GM12878 (cell line): Measurements from ENCODE around the gene ATP6V0C. TPM values are rescaled to one million over a fixed set of nuclear protein-coding genes. Genes with fewer than 3 reads are reported as not detected.

Experiments
- BACH1 ChIP-seq: fragments of 450-650 bp; IDR thresholded peaks from 2 replicates; pipeline ENCODE4 v1.6.1; 2017; ENCODE audit warnings: mild to moderate bottlenecking, borderline replicate concordance
- BCL11A ChIP-seq: IDR thresholded peaks from 2 replicates; pipeline ENCODE4 v1.6.1; 2011; ENCODE audit warnings: low read depth, low read length
- BRCA1 ChIP-seq: IDR thresholded peaks from 2 replicates; pipeline ENCODE4 v1.6.1; 2011; ENCODE audit warnings: low read depth, low read length, improper control_type of control experiment
- CBFB ChIP-seq: IDR thresholded peaks from 2 replicates; pipeline ENCODE4 v1.6.1; 2016; ENCODE audit warnings: antibody characterized with exemption, low read depth
- CBX5 ChIP-seq: sonication (generic); IDR thresholded peaks from 2 replicates; pipeline ENCODE4 v1.6.1; 2016; ENCODE audit warnings: low read depth, moderate library complexity, mild to moderate bottlenecking, inconsistent platforms
- CEBPB ChIP-seq, 2 experiments: fragments of 150-350 bp in 1 of 2; IDR thresholded peaks; 2 replicates each; pipeline ENCODE4 v1.6.1; 2012 to 2014; ENCODE audit warnings: low read depth in 2 of 2, low read length in 2 of 2, borderline replicate concordance in 1 of 2, inconsistent platforms in 1 of 2
- CTCF ChIP-seq, 3 experiments: IDR thresholded peaks in 2 of 3; conservative IDR thresholded peaks in 1 of 3; 2 replicates each; pipeline ENCODE4 v1.5.1; 2011; ENCODE audit warnings: low read depth in 3 of 3, low read length in 3 of 3, mild to moderate bottlenecking in 3 of 3, control low read depth in 2 of 3, moderate library complexity in 2 of 3, inconsistent platforms in 1 of 3, mixed read lengths in 1 of 3; ENCODE audit not compliant: control insufficient read depth in 2 of 3, insufficient read depth in 1 of 3; ENCODE audit errors: extremely low read depth in 1 of 3
- E4F1 ChIP-seq: fragments of 450-650 bp; IDR thresholded peaks from 2 replicates; pipeline ENCODE4 v1.6.1; 2018; ENCODE audit warnings: borderline replicate concordance, mild to moderate bottlenecking; ENCODE audit not compliant: partially characterized antibody
- FOS ChIP-seq: IDR thresholded peaks from 3 replicates; pipeline ENCODE4 v1.6.1; 2011; ENCODE audit warnings: borderline replicate concordance; ENCODE audit not compliant: insufficient read length; ENCODE audit errors: extremely low read depth
- FOXM1 ChIP-seq: IDR thresholded peaks from 2 replicates; pipeline ENCODE4 v1.6.1; 2012; ENCODE audit warnings: low read depth, mild to moderate bottlenecking, inconsistent platforms, low read length, moderate library complexity
- HCFC1 ChIP-seq: fragments of 150-350 bp; IDR thresholded peaks from 2 replicates; pipeline ENCODE4 v1.6.1; 2014; ENCODE audit warnings: low read length
- IKZF2 ChIP-seq, 2 experiments: fragments of 450-650 bp; IDR thresholded peaks; 2 replicates each; pipeline ENCODE4 v1.6.1; 2017; ENCODE audit warnings: mild to moderate bottlenecking in 2 of 2, moderate library complexity in 2 of 2
- IRF5 ChIP-seq: fragments of 450-650 bp; IDR thresholded peaks from 2 replicates; pipeline ENCODE4 v1.6.1; 2017; ENCODE audit warnings: borderline replicate concordance
- MXI1 ChIP-seq: fragments of 150-350 bp; IDR thresholded peaks from 2 replicates; pipeline ENCODE4 v1.6.1; 2011; ENCODE audit warnings: low read depth, mild to moderate bottlenecking, inconsistent platforms, low read length, improper control_type of control experiment
- MYB ChIP-seq: fragments of 150-350 bp; IDR thresholded peaks from 2 replicates; pipeline ENCODE4 v1.6.1; 2014; ENCODE audit warnings: mild to moderate bottlenecking, low read depth, low read length, borderline replicate concordance
- NBN ChIP-seq: fragments of 450-650 bp; IDR thresholded peaks from 2 replicates; pipeline ENCODE4 v1.6.1; 2016
- NFXL1 ChIP-seq: fragments of 450-650 bp; IDR thresholded peaks from 2 replicates; pipeline ENCODE4 v1.6.1; 2017; ENCODE audit warnings: antibody characterized with exemption, mild to moderate bottlenecking, borderline replicate concordance
- POLR2AphosphoS5 ChIP-seq: IDR thresholded peaks from 2 replicates; pipeline ENCODE4 v1.6.1; 2011; ENCODE audit warnings: mild to moderate bottlenecking, low read length, inconsistent platforms
- RELA ChIP-seq: fragments of 450-650 bp; IDR thresholded peaks from 2 replicates; pipeline ENCODE4 v1.8.0; 2014; ENCODE audit warnings: borderline replicate concordance; ENCODE audit not compliant: partially characterized antibody
- SMAD5 ChIP-seq: IDR thresholded peaks from 2 replicates; pipeline ENCODE4 v1.6.1; 2016; ENCODE audit warnings: antibody characterized with exemption, low read depth
- SREBF1 ChIP-seq: IDR thresholded peaks from 2 replicates; pipeline ENCODE4 v1.6.1; 2012; ENCODE audit warnings: mild to moderate bottlenecking, low read length
- SUPT20H ChIP-seq: IDR thresholded peaks from 2 replicates; pipeline ENCODE4 v1.6.1; 2011; ENCODE audit warnings: low read depth, mild to moderate bottlenecking, low read length, moderate library complexity, borderline replicate concordance; ENCODE audit not compliant: control insufficient read depth
- TARDBP ChIP-seq: IDR thresholded peaks from 2 replicates; pipeline ENCODE4 v1.6.1; 2016; ENCODE audit warnings: borderline replicate concordance
- USF2 ChIP-seq: IDR thresholded peaks from 2 replicates; pipeline ENCODE4 v1.6.1; 2011; ENCODE audit warnings: low read depth, low read length, improper control_type of control experiment, borderline replicate concordance
- ZBED1 ChIP-seq: IDR thresholded peaks from 2 replicates; pipeline ENCODE4 v1.6.1; 2016; ENCODE audit warnings: borderline replicate concordance
- ZNF384 ChIP-seq: IDR thresholded peaks from 2 replicates; pipeline ENCODE4 v1.6.1; 2012; ENCODE audit warnings: low read depth, mild to moderate bottlenecking, low read length, improper control_type of control experiment, borderline replicate concordance
- ZSCAN29 ChIP-seq: fragments of 450-650 bp; IDR thresholded peaks from 2 replicates; pipeline ENCODE4 v1.6.1; 2017; ENCODE audit warnings: mild to moderate bottlenecking, moderate library complexity
- polyA plus RNA-seq, 11 experiments: library from polyadenylated mRNA; depleted of rRNA in 4 of 11; unstranded in 6 of 11; stranded (reverse) in 5 of 11; fragments of >200 nt; fragmentation: Nextera tagmentation in 4 of 11; fragmentation: Illumina TruSeq in 1 of 11; extraction: Ambion mirVana in 4 of 11; extraction: Trizol in 1 of 11; gene quantifications; 1 replicate in 1 of 11; 2 replicates in 10 of 11; pipeline versions ENCODE4 v1.2.1 to v1.2.3, GENCODE V29; 2011 to 2016; ENCODE audit warnings: inconsistent platforms in 2 of 11, missing spikeins in 2 of 11, low read depth in 1 of 11
- total RNA-seq, 4 experiments: library from RNA; depleted of rRNA in 3 of 4; stranded (reverse); fragments of >200 nt in 3 of 4; fragmentation: Illumina TruSeq in 1 of 4; extraction: Trizol in 1 of 4; gene quantifications; 2 replicates each; pipeline versions ENCODE4 v1.2.1 to v1.2.3, GENCODE V29; 2013 to 2021

ATP6V0C gene
- total and polyA plus RNA-seq, 10 of the 15 experiments (the other 5 are each of a cell fraction or from before 2014, with no cell fraction given) = 2.4 to 135 (median 18.4) TPM

- TF ChIP-seq E4F1 (no peak), ZBED1 (no peak), BRCA1 (no peak), BCL11A (no peak), NBN (peak; percentile 68), NFXL1 (no peak), IKZF2 (IDR thresholded peaks at IDR 0.05) (peak; percentile 74 to 77; a peak in 2 of 4 replicates), MYB (no peak), USF2 (peak; percentile 61), RELA (no peak), CEBPB (IDR thresholded peaks at IDR 0.05; ENCODE audit: borderline replicate concordance in 1 of 2, low read depth in 2 of 2, low read length in 2 of 2) (no peak), HCFC1 (no peak), SMAD5 (no peak), MXI1 (peak; percentile 31; the same call in 1 of the 2 replicates), CBFB (no peak), CBX5 (no peak), BACH1 (no peak), CTCF (IDR thresholded peaks at IDR 0.05 in 2 of 3, conservative IDR thresholded peaks at IDR 0.05 in 1 of 3; ENCODE audit: control insufficient read depth in 2 of 3, extremely low read depth in 1 of 3, insufficient read depth in 1 of 3, low read depth in 3 of 3, low read length in 3 of 3) (peak; percentile 26 to 44 (median 39); a peak in 4 of 6 replicates), FOXM1 (no peak), FOS (no peak), IRF5 (no peak), SUPT20H (no peak), TARDBP (no peak), POLR2AphosphoS5 (no peak), ZSCAN29 (no peak), ZNF384 (no peak), SREBF1 (no peak)
Measured at GRCh38 chr16:2507052-2507659, 6.6 kb upstream of the ATP6V0C start (continued).
